NOMO-1 (cell line): Measurements from ENCODE around the gene NFKBIA.
"Not testable (repeated sequence)": the region's sequence is repeated elsewhere in the genome, so short reads cannot be mapped to it uniquely, and the experiment has no call there.

Experiments
- DNase-seq, 2 experiments: peaks; one replicate each; lab custom pipeline; 2025; ENCODE audit not compliant: unreplicated experiment in 2 of 2; lab: John Stamatoyannopoulos, UW

NFKBIA gene

DNA sequence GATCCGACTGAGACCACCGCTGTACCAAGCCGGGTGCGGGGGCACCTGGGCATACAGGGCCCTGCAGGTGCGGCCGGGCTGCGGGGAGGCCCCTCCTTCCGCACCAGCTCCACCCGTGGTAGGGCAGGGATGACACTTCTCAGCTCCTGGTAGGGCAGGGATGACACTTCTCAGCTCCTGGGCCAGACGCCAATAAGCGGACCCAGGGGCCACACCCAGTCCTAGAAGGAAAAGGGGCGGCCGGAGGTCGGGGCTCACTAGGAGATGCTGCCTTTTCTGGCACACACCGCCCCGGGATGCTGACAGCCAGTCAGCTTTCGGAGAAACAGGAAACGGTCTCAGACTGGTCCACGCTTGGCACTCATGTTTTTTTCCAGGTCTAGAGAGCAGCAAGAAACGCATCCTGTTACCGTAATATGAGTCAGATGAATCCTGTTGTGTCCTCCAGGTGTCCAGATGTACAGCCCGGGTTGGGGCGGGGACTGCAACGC lies 34.8 kb downstream of the NFKBIA start:
- DNase-seq, result no peak

GRCh38 chr14:35368583-35369392 lies 35.8 kb downstream of the NFKBIA start:
- no peak for DNase-seq

DNA sequence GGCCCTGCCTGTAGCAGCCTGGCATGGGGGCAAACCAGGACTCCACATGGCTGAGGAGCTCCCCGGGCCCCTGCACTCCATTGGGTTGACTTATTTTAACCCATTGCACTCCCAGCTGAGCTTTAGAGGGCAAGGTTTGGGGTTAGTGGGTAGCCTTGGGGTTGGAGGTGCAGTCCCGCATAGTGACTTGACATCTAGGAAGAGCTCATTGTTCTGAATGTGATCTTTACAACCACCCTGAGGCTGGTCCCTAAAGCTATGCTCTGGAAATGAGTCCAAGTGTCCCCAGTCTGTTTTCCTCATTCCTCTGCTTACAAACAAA lies 36.4 kb downstream of the NFKBIA start:
- DNase-seq, result no peak

DNA sequence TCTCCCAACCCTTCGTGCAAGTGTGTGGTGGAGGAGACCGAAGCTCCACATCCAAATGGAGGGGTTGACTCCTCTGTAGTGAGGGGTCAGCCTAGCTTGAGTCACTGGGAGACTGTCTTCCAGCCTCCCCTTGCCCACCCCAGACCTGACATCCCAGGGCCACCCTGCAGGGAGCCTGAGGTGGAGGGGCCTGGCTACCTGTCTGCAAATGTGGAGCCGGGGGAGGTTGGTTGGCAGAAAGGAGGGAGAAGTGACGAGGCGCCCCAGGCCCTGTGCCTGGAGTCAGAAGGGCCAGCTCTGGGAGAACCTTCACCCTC lies 37.5 kb downstream of the NFKBIA start:
- no peak for DNase-seq

DNA sequence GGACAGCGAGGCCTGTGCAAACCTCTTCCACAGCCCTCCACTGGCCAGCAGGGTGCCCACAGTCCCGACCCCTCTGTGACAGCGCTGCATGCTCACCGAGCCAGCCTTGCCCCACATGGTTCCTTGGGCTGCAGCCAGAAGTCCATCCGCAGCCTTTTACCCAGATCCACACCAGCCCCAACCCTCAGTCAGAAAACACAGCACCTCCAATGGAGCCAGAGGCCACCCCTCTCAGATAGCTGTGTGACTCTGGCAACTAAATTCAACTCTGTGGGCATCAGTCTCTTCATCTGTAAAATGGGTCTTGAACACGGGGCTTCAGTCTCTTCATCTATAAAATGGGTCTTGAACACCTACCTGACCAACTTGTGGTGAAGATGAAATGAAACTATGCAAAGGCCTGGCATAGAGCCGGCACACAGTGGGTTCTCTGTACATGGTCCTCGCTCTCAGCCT lies 38.0 kb downstream of the NFKBIA start:
- DNase-seq, result no peak

DNA sequence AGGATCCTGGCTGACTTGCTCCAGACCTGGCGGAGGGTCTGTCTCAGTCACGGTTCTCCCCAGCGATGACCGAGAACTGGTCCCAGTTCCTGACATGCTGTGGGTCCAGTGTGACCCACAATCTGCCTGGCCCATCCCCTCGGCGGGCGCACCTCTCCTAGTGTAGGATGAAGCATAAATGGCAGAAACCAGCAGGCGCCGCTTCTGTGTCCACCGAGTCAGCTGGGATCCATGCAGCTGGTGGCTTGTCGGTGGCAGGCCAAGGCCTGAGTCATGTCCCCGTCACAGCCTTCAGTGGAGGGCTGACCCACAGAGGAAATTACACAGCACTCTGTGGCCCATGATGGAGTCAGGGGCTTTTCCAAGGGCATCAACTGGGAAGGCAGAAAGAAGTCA lies 38.5 kb downstream of the NFKBIA start:
- DNase-seq, result no peak

DNA sequence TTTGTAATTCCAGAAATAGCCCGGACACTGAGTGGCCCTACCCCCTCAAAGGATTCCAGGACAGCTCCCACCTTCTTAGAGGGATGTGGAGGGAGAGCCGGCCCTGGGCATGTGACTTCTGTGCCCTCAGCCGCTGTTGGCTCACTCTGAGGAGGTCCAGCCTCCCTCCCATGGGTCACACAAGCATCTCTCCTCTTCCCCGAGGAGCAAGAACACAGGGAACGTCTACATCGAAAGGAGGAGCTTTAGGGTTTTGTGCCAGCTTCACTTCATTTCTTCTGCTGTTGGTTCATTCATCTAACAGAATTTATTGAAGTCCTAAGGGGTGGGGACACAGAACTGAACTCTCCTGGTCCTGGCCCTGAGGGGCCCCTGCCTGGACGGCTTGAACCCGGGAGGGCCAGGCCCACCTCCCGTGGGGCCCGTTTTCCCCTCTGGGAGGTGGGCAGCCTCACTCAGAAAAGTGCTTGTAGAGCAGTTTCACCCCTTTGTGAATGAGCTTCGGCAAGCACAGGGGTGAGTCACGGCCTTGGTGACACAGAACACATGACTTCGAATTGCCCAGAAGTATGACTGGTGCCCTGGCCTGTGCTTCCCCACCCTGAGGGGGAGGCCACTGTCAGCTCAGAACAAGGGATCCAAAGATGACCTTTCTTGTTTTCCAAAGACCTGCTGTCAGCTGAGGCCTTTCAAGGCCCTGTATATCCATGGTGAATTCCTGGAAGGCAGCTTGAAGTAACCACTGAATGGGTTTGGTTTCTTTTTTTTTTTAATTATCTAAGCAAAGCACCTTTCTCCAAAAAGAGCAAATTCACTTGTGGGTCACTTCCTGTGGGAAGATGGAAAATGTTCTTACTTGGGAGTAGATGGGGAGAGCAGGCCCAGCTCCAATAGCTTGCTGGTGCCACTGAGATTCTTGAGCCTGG lies 39.2 kb downstream of the NFKBIA start:
- peak; percentile 63 to 72 for DNase-seq

GRCh38 chr14:35362911-35363374 lies 41.6 kb downstream of the NFKBIA start:
- no peak for DNase-seq

DNA sequence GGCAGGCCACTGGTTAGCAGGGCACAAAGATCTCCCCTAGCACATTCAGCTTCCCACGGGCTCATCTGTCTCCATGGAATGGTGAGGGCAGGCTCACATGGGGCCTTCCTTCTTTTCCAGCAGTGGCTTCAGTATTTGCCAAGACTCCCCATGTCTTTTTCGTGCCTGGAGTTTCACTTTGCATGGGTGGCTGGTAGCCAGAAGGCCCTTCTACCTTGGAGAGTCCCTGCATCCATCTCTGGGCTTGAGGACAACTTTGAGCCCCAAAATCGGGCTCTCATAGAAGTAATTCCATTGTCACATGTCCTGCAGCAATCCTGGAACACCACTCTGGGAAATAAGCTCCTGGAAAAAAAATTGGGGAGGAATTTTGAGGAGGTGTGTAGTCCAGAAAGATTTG lies 42.1 kb downstream of the NFKBIA start:
- DNase-seq, result no peak

- no peak for DNase-seq
These were observed 43.4 kb downstream of the NFKBIA start for GRCh38 chr14:35361141-35361480.

GRCh38 chr14:35359655-35360054 lies 44.9 kb downstream of the NFKBIA start:
- DNase-seq, result not testable (repeated sequence)

- no peak for DNase-seq
These were observed 48.3 kb downstream of the NFKBIA start for GRCh38 chr14:35355981-35356841.

- not testable (repeated sequence) for DNase-seq
These were observed 49.3 kb downstream of the NFKBIA start for GRCh38 chr14:35355235-35355634.

DNA sequence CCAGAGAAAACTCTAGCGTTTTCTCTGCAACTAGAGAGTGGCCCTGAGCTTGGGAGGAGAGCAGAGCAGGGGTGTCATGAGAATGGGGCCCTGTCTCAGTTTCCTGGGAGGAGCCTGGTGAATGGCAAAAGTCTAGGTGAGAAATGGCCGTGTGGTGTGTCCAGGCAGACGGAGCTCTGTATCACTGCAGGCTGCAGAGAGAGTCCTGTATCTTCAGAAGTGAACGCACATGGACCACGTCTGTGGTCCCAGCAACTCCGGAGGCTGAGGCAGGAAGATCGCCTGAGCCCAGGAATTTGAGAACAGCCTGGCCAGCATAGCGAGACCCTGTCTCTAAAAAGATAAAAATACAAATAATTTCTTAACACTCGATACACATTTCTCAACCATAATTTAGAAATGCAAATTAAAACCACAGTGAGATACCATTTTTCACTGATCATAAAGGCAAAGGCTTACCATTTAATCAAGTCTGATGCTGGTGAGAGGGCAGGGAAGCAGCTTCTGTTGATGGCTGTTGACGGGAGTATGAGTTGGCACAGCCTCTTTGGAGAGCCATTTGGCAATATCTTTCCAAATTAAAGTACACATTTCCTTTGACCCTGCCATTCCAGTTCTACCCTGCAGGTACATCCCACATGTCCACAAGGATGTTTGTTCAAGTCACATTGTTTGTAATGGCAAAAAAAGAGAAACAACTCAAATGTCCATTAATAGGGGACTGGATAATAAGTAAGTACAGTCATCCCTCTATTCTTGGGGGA lies 51.0 kb downstream of the NFKBIA start:
- no peak for DNase-seq

DNA sequence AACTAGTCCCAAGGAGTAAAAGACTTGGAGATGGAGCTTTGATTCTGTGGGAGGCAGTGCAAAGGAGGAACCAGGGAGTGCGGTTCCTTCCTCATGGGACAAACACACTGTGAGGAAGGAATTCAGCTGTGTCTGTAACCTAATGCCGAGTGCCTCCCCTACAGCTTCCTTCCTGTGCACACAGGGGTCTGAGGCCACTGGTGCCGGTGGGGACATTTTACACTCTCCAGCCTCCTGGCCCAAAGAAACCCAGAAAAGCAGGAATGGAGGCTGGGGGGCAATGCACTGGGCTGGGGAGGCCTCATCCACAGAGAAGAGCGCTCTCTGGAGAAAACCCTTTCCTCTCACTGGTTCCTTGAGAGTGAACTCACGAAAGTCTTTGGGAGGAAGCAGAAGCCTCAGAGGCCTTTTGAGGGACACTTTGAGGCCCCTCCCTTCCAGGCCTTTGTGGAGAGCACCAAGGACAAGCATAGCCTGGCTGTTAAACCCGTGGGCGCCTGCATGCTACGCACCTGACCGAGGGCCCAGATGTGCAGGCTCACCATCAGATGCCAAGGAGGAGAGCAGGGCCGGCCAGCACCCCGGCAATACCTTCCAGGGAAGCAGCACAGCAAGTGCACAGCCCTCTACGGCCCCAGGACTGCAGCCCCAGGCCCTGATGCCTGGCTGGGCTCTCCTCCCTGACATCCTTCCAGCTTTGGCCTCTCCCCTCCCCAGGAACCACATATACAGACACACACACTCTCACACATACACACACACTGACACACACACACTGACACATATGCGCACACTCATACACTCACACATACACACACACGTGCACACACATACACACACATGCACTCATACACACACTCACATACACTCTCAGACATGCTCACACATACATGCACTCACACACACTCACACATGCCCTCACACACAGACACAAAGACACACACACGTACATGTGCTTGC lies 52.0 kb downstream of the NFKBIA start:
- peak; percentile 29 to 33 for DNase-seq

DNA sequence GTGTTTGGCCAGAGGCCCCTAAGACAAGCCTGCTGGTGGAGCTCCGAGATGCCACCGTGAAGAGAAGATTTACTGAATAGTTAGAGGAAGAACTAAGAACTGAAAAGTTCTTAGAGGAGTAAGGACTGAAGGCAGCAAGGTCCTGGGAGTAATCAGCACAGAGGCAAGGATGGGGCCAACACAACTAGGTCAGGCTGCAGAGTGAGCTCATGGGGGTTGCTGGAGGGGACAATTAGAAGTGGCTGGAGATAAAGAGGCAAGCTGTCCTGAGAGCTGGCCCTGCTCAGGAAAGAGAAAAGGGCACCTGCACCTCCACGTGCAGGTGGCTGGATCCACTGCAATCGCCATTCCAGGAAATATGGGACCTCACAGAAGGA lies 52.7 kb downstream of the NFKBIA start:
- DNase-seq, result no peak
